GM12878 (cell line): ENCODE results near the gene TRAPPC12.

ENCODE experiments used
- POLR2A ChIP-seq: IDR thresholded peaks from 2 replicates; pipeline ENCODE4 v1.6.1; 2011; ENCODE audit warnings: low read depth, mild to moderate bottlenecking, low read length
- ZSCAN29 ChIP-seq: fragments of 450-650 bp; IDR thresholded peaks from 2 replicates; pipeline ENCODE4 v1.6.1; 2017; ENCODE audit warnings: mild to moderate bottlenecking, moderate library complexity
- TF ChIP-seq, protein P1 (sequence below), 3 experiments: IDR thresholded peaks in 2 of 3; conservative IDR thresholded peaks in 1 of 3; 2 replicates each; pipeline ENCODE4 v1.5.1; 2011; ENCODE audit warnings: low read depth in 3 of 3, low read length in 3 of 3, mild to moderate bottlenecking in 3 of 3, control low read depth in 2 of 3, moderate library complexity in 2 of 3, inconsistent platforms in 1 of 3, mixed read lengths in 1 of 3; ENCODE audit not compliant: control insufficient read depth in 2 of 3, insufficient read depth in 1 of 3; ENCODE audit errors: extremely low read depth in 1 of 3

DNA sequence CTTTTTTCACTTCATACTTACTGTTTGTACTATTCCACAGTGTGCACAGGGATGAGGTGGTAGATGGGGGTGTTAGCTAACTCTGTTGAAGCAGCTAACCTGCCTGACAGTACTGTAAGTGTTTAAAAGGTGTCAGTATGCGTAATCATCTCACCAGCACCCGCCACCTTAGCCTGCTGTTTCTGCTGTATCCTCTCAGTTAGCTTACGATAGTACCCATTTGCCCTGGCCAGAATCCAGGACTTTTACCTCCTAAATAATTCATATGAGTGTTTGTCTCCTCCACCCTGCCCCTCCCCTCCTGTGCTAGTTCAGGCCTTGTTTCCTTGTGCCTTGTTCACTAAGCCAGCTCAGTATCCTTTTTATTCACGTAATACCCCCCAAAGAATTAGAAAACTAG lies 34.2 kb downstream of the TRAPPC12 start:
- TF ChIP-seq, protein P1, sequence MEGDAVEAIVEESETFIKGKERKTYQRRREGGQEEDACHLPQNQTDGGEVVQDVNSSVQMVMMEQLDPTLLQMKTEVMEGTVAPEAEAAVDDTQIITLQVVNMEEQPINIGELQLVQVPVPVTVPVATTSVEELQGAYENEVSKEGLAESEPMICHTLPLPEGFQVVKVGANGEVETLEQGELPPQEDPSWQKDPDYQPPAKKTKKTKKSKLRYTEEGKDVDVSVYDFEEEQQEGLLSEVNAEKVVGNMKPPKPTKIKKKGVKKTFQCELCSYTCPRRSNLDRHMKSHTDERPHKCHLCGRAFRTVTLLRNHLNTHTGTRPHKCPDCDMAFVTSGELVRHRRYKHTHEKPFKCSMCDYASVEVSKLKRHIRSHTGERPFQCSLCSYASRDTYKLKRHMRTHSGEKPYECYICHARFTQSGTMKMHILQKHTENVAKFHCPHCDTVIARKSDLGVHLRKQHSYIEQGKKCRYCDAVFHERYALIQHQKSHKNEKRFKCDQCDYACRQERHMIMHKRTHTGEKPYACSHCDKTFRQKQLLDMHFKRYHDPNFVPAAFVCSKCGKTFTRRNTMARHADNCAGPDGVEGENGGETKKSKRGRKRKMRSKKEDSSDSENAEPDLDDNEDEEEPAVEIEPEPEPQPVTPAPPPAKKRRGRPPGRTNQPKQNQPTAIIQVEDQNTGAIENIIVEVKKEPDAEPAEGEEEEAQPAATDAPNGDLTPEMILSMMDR (IDR thresholded peaks at IDR 0.05 in 2 of 3, conservative IDR thresholded peaks at IDR 0.05 in 1 of 3; ENCODE audit: control insufficient read depth in 2 of 3, extremely low read depth in 1 of 3, insufficient read depth in 1 of 3, low read depth in 3 of 3, low read length in 3 of 3): no peak
- TF ChIP-seq ZSCAN29: no peak
- TF ChIP-seq POLR2A: no peak
